ENCODE data around the gene ALDOB. TPM values are rescaled to one million over a fixed set of nuclear protein-coding genes. Genes with fewer than 3 reads are reported as not detected.
"Not testable (repeated sequence)": the region's sequence is repeated elsewhere in the genome, so short reads cannot be mapped to it uniquely, and the experiment has no call there.

Gene ALDOB
- polyA plus RNA-seq, 2 donors = 0.08 to 0.12 TPM

- no peak overlapping the region for H3K27ac ChIP-seq (ENCODE audit: low read depth in 2 of 2, low read length in 1 of 2)
- no peaks in the 10 kb centered on the region for H3K27me3 ChIP-seq (ENCODE audit: control insufficient read depth in 1 of 2, insufficient read depth in 2 of 2, low read length in 2 of 2)
- peaks cover 0 to 3% of the 10 kb centered on the region in 2 donors for H3K4me1 ChIP-seq (ENCODE audit: control insufficient read depth in 2 of 2, insufficient read depth in 2 of 2, low read length in 1 of 2)
- H3K4me3 ChIP-seq (ENCODE audit: low read depth in 1 of 2, low read length in 2 of 2) = peak overlapping the region; percentile 71 to 74
- WGBS, 2 donors = 8 to 9% methylated on average over 2 of the region's 2 CpGs
- H3K9me3 ChIP-seq (ENCODE audit: control insufficient read depth in 2 of 2, insufficient read depth in 1 of 2, low read depth in 1 of 2, low read length in 1 of 2) = peaks cover 0 to 3% of the 10 kb centered on the region in 2 donors
- H3K36me3 ChIP-seq (ENCODE audit: control insufficient read depth in 2 of 2, insufficient read depth in 2 of 2, low read length in 1 of 2) = peaks cover 3 to 13% of the 10 kb centered on the region in 2 donors
Measured at GRCh38 chr9:101399643-101399970, 36.0 kb downstream of the ALDOB start.

- H3K9me3 ChIP-seq (ENCODE audit: control insufficient read depth in 2 of 2, insufficient read depth in 1 of 2, low read depth in 1 of 2, low read length in 1 of 2) = peaks cover 0 to 3% of the 10 kb centered on the region in 2 donors
- peak overlapping the region; percentile 71 to 74 for H3K4me3 ChIP-seq (ENCODE audit: low read depth in 1 of 2, low read length in 2 of 2)
- 1 to 2% methylated on average over 28 of the region's 28 CpGs for WGBS, 2 donors
- H3K36me3 ChIP-seq (ENCODE audit: control insufficient read depth in 2 of 2, insufficient read depth in 2 of 2, low read length in 1 of 2) = peaks cover 3 to 13% of the 10 kb centered on the region in 2 donors
- peak overlapping the region; percentile 51 to 70 for H3K27ac ChIP-seq (ENCODE audit: low read depth in 2 of 2, low read length in 1 of 2)
- no peaks in the 10 kb centered on the region for H3K27me3 ChIP-seq (ENCODE audit: control insufficient read depth in 1 of 2, insufficient read depth in 2 of 2, low read length in 2 of 2)
- H3K4me1 ChIP-seq (ENCODE audit: control insufficient read depth in 2 of 2, insufficient read depth in 2 of 2, low read length in 1 of 2) = peaks cover 0 to 3% of the 10 kb centered on the region in 2 donors
Measured at GRCh38 chr9:101398930-101399642, 36.5 kb downstream of the ALDOB start.

GRCh38 chr9:101398068-101398929 lies 37.3 kb downstream of the ALDOB start, which contains the start of the genes MRPL50 and ZNF189:
Gene MRPL50 (minus strand): TSS chr9:101398618. CDS start chr9:101398592, 26 bp downstream.
Gene ZNF189 (plus strand): TSS chr9:101398851. CDS start chr9:101399157, 306 bp downstream.
- Histone ChIP-seq H3K9me3 (ENCODE audit: control insufficient read depth in 2 of 2, insufficient read depth in 1 of 2, low read depth in 1 of 2, low read length in 1 of 2) (peaks cover 0 to 3% of the 10 kb centered on the region in 2 donors), H3K4me1 (ENCODE audit: control insufficient read depth in 2 of 2, insufficient read depth in 2 of 2, low read length in 1 of 2) (peaks cover 0 to 3% of the 10 kb centered on the region in 2 donors), H3K27ac (ENCODE audit: low read depth in 2 of 2, low read length in 1 of 2) (peak within 1 kb of the TSS; percentile 70 to 77), H3K27me3 (ENCODE audit: control insufficient read depth in 1 of 2, insufficient read depth in 2 of 2, low read length in 2 of 2) (no peaks in the 10 kb centered on the region), H3K4me3 (ENCODE audit: low read depth in 1 of 2, low read length in 2 of 2) (peak within 1 kb of the TSS; percentile 74 to 79), H3K36me3 (ENCODE audit: control insufficient read depth in 2 of 2, insufficient read depth in 2 of 2, low read length in 1 of 2) (peaks cover 3 to 13% of the 10 kb centered on the region in 2 donors)
- 0% methylated on average over 44 of the region's 44 CpGs for WGBS, 2 donors

- 6 to 7% methylated on average over 4 of the region's 4 CpGs for WGBS, 2 donors
- Histone ChIP-seq H3K27ac (ENCODE audit: low read depth in 2 of 2, low read length in 1 of 2) (peak overlapping the region; percentile 69 to 77), H3K36me3 (ENCODE audit: control insufficient read depth in 2 of 2, insufficient read depth in 2 of 2, low read length in 1 of 2) (peaks cover 0 to 9% of the 10 kb centered on the region in 2 donors), H3K27me3 (ENCODE audit: control insufficient read depth in 1 of 2, insufficient read depth in 2 of 2, low read length in 2 of 2) (no peaks in the 10 kb centered on the region), H3K4me1 (ENCODE audit: control insufficient read depth in 2 of 2, insufficient read depth in 2 of 2, low read length in 1 of 2) (peaks cover 0 to 3% of the 10 kb centered on the region in 2 donors), H3K9me3 (ENCODE audit: control insufficient read depth in 2 of 2, insufficient read depth in 1 of 2, low read depth in 1 of 2, low read length in 1 of 2) (no peaks in the 10 kb centered on the region), H3K4me3 (ENCODE audit: low read depth in 1 of 2, low read length in 2 of 2) (peak overlapping the region; percentile 74 to 79)
Measured at GRCh38 chr9:101397746-101398067, 37.9 kb downstream of the ALDOB start.

GRCh38 chr9:101394687-101395086 lies 40.9 kb downstream of the ALDOB start:
- Histone ChIP-seq H3K4me3 (ENCODE audit: low read depth in 1 of 2, low read length in 2 of 2) (no peak overlapping the region), H3K4me1 (ENCODE audit: control insufficient read depth in 2 of 2, insufficient read depth in 2 of 2, low read length in 1 of 2) (no peaks in the 10 kb centered on the region), H3K27ac (ENCODE audit: low read depth in 2 of 2, low read length in 1 of 2) (no peak overlapping the region), H3K9me3 (ENCODE audit: control insufficient read depth in 2 of 2, insufficient read depth in 1 of 2, low read depth in 1 of 2, low read length in 1 of 2) (no peaks in the 10 kb centered on the region), H3K36me3 (ENCODE audit: control insufficient read depth in 2 of 2, insufficient read depth in 2 of 2, low read length in 1 of 2) (no peaks in the 10 kb centered on the region), H3K27me3 (ENCODE audit: control insufficient read depth in 1 of 2, insufficient read depth in 2 of 2, low read length in 2 of 2) (no peaks in the 10 kb centered on the region)
- 91 to 96% methylated on average over 1 of the region's 1 CpG for WGBS, 2 donors

- Histone ChIP-seq H3K9me3 (ENCODE audit: control insufficient read depth in 2 of 2, insufficient read depth in 1 of 2, low read depth in 1 of 2, low read length in 1 of 2) (no peaks in the 10 kb centered on the region), H3K36me3 (ENCODE audit: control insufficient read depth in 2 of 2, insufficient read depth in 2 of 2, low read length in 1 of 2) (no peaks in the 10 kb centered on the region), H3K4me1 (ENCODE audit: control insufficient read depth in 2 of 2, insufficient read depth in 2 of 2, low read length in 1 of 2) (no peaks in the 10 kb centered on the region), H3K4me3 (ENCODE audit: low read depth in 1 of 2, low read length in 2 of 2) (no peak overlapping the region), H3K27me3 (ENCODE audit: control insufficient read depth in 1 of 2, insufficient read depth in 2 of 2, low read length in 2 of 2) (no peaks in the 10 kb centered on the region), H3K27ac (ENCODE audit: low read depth in 2 of 2, low read length in 1 of 2) (no peak overlapping the region)
- whole genome bisulfite sequencing, 2 donors = 98% methylated on average over 3 of the region's 3 CpGs
Measured at GRCh38 chr9:101393135-101393534, 42.4 kb downstream of the ALDOB start.

GRCh38 chr9:101388507-101388993 lies 47.0 kb downstream of the ALDOB start:
- H3K36me3 ChIP-seq (ENCODE audit: control insufficient read depth in 2 of 2, insufficient read depth in 2 of 2, low read length in 1 of 2) = no peaks in the 10 kb centered on the region
- H3K9me3 ChIP-seq (ENCODE audit: control insufficient read depth in 2 of 2, insufficient read depth in 1 of 2, low read depth in 1 of 2, low read length in 1 of 2) = no peaks in the 10 kb centered on the region
- no peaks in the 10 kb centered on the region for H3K4me1 ChIP-seq (ENCODE audit: control insufficient read depth in 2 of 2, insufficient read depth in 2 of 2, low read length in 1 of 2)
- no peak overlapping the region for H3K4me3 ChIP-seq (ENCODE audit: low read depth in 1 of 2, low read length in 2 of 2)
- 80 to 82% methylated on average over 2 of the region's 2 CpGs for WGBS, 2 donors
- no peak overlapping the region for H3K27ac ChIP-seq (ENCODE audit: low read depth in 2 of 2, low read length in 1 of 2)
- H3K27me3 ChIP-seq (ENCODE audit: control insufficient read depth in 1 of 2, insufficient read depth in 2 of 2, low read length in 2 of 2) = no peaks in the 10 kb centered on the region

GRCh38 chr9:101387871-101388506 lies 47.6 kb downstream of the ALDOB start:
- WGBS, 2 donors = 49 to 50% methylated on average over 6 of the region's 6 CpGs
- Histone ChIP-seq H3K4me1 (ENCODE audit: control insufficient read depth in 2 of 2, insufficient read depth in 2 of 2, low read length in 1 of 2) (no peaks in the 10 kb centered on the region), H3K36me3 (ENCODE audit: control insufficient read depth in 2 of 2, insufficient read depth in 2 of 2, low read length in 1 of 2) (no peaks in the 10 kb centered on the region), H3K4me3 (ENCODE audit: low read depth in 1 of 2, low read length in 2 of 2) (no peak overlapping the region), H3K27me3 (ENCODE audit: control insufficient read depth in 1 of 2, insufficient read depth in 2 of 2, low read length in 2 of 2) (no peaks in the 10 kb centered on the region), H3K27ac (ENCODE audit: low read depth in 2 of 2, low read length in 1 of 2) (no peak overlapping the region), H3K9me3 (ENCODE audit: control insufficient read depth in 2 of 2, insufficient read depth in 1 of 2, low read depth in 1 of 2, low read length in 1 of 2) (no peaks in the 10 kb centered on the region)

GRCh38 chr9:101384873-101385536 lies 50.6 kb downstream of the ALDOB start, which contains the start of gene BAAT:
Gene BAAT (minus strand): TSS chr9:101385006. CDS start chr9:101371404, 13,602 bp downstream.
- not testable (repeated sequence) for H3K9me3 ChIP-seq (ENCODE audit: control insufficient read depth in 2 of 2, insufficient read depth in 1 of 2, low read depth in 1 of 2, low read length in 1 of 2); H3K4me1 ChIP-seq (ENCODE audit: control insufficient read depth in 2 of 2, insufficient read depth in 2 of 2, low read length in 1 of 2); H3K27me3 ChIP-seq (ENCODE audit: control insufficient read depth in 1 of 2, insufficient read depth in 2 of 2, low read length in 2 of 2); H3K27ac ChIP-seq (ENCODE audit: low read depth in 2 of 2, low read length in 1 of 2); H3K36me3 ChIP-seq (ENCODE audit: control insufficient read depth in 2 of 2, insufficient read depth in 2 of 2, low read length in 1 of 2); H3K4me3 ChIP-seq (ENCODE audit: low read depth in 1 of 2, low read length in 2 of 2)
- WGBS, 2 donors = 96% methylated on average over 11 of the region's 11 CpGs
